Chondrocyte (in vitro differentiated cells): ENCODE measurements around the gene RHOXF2B. TPM values are rescaled to one million over a fixed set of nuclear protein-coding genes. Genes with fewer than 3 reads are reported as not detected.
"Not testable (repeated sequence)": the region's sequence is repeated elsewhere in the genome, so short reads cannot be mapped to it uniquely, and the experiment has no call there.

Source experiments
- DNase-seq: peaks from one replicate; pipeline ENCODE4 v3.0.0; 2021; ENCODE audit warnings: mixed read lengths, low spot score
- H3K27ac Mint-ChIP-seq: one replicate; pipeline ENCODE4 v1.8.0; 2021; ENCODE audit warnings: mild to moderate bottlenecking, moderate library complexity, mixed read lengths; ENCODE audit not compliant: unreplicated experiment
- H3K27me3 Mint-ChIP-seq: 2 replicates; pipeline ENCODE4 v1.8.0; 2021; ENCODE audit warnings: low read depth, mixed read lengths
- H3K36me3 Mint-ChIP-seq: 2 replicates; pipeline ENCODE4 v1.8.0; 2021; ENCODE audit warnings: low read depth, mixed read lengths
- H3K4me1 Mint-ChIP-seq: 2 replicates; pipeline ENCODE4 v1.8.0; 2021; ENCODE audit warnings: low read depth, mild to moderate bottlenecking, mixed read lengths
- H3K4me3 Mint-ChIP-seq: one replicate; pipeline ENCODE4 v1.8.0; 2021; ENCODE audit warnings: mild to moderate bottlenecking, moderate library complexity, mixed read lengths; ENCODE audit not compliant: unreplicated experiment
- H3K9me3 Mint-ChIP-seq: 2 replicates; pipeline ENCODE4 v1.8.0; 2021; ENCODE audit warnings: low read depth, mixed read lengths
- total RNA-seq: library from RNA; stranded (reverse); gene quantifications from 3 replicates; pipeline ENCODE4 v1.2.1, GENCODE V29; 2021
- TF ChIP-seq, protein P1 (sequence below): fragments of 200-600 bp; sonication (generic); IDR thresholded peaks from 2 replicates; pipeline ENCODE4 v1.5.0; 2021; ENCODE audit warnings: antibody characterized with exemption, mild to moderate bottlenecking, moderate library complexity

RHOXF2B gene
- total RNA-seq, 1 donor from 2014 or later = not detected

GRCh38 chrX:120090208-120090607 lies 12.7 kb upstream of the RHOXF2B start:
- TF ChIP-seq, protein P1, sequence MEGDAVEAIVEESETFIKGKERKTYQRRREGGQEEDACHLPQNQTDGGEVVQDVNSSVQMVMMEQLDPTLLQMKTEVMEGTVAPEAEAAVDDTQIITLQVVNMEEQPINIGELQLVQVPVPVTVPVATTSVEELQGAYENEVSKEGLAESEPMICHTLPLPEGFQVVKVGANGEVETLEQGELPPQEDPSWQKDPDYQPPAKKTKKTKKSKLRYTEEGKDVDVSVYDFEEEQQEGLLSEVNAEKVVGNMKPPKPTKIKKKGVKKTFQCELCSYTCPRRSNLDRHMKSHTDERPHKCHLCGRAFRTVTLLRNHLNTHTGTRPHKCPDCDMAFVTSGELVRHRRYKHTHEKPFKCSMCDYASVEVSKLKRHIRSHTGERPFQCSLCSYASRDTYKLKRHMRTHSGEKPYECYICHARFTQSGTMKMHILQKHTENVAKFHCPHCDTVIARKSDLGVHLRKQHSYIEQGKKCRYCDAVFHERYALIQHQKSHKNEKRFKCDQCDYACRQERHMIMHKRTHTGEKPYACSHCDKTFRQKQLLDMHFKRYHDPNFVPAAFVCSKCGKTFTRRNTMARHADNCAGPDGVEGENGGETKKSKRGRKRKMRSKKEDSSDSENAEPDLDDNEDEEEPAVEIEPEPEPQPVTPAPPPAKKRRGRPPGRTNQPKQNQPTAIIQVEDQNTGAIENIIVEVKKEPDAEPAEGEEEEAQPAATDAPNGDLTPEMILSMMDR = peak; percentile 17
- Mint-ChIP-seq H3K9me3 (peaks cover 2% of the 10 kb centered on the region), H3K27ac (no peak overlapping the region), H3K4me1 (no peaks in the 10 kb centered on the region), H3K36me3 (no peaks in the 10 kb centered on the region), H3K4me3 (no peak overlapping the region), H3K27me3 (peaks cover 15% of the 10 kb centered on the region)
- no peak for DNase-seq

DNA sequence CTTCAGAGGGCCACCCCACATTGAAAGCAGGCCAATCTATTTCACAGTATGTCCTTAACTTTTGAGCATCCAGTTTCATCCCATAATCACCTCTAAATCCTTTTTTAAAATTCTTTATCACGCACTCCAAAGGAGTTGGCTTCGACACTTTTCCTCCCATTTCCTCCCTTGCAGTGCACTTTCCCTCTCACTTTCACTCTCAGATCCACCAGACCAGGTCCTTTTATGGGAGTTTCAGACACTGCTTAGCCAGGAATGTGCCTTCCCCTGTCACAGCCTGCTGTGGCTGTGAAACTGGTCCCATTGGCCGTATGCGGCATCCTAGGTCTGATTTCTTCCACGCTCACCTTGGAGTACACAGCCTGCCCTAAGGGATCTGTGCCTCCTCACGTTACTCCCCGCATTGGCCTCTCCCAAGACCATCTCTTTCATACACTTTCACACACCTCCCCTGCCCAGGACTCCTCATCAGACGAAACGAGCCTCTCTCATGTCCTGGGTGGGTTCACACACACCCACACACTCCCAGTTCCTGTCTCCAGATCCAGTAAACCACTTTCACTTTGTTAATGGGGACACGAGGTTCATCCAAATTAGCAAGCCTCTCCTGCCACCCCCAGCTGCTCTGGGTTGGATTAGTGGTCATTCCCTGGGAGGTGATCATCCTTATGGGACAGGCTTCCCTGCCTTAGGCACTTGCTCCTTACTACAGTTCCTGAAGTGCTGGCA lies 10.0 kb upstream of the RHOXF2B start:
- Mint-ChIP-seq H3K36me3 (no peaks in the 10 kb centered on the region), H3K9me3 (no peaks in the 10 kb centered on the region), H3K27me3 (peaks cover 9% of the 10 kb centered on the region), H3K27ac (no peak overlapping the region), H3K4me1 (no peaks in the 10 kb centered on the region), H3K4me3 (no peak overlapping the region)
- no peak for DNase-seq
- TF ChIP-seq, protein P1 = no peak

DNA sequence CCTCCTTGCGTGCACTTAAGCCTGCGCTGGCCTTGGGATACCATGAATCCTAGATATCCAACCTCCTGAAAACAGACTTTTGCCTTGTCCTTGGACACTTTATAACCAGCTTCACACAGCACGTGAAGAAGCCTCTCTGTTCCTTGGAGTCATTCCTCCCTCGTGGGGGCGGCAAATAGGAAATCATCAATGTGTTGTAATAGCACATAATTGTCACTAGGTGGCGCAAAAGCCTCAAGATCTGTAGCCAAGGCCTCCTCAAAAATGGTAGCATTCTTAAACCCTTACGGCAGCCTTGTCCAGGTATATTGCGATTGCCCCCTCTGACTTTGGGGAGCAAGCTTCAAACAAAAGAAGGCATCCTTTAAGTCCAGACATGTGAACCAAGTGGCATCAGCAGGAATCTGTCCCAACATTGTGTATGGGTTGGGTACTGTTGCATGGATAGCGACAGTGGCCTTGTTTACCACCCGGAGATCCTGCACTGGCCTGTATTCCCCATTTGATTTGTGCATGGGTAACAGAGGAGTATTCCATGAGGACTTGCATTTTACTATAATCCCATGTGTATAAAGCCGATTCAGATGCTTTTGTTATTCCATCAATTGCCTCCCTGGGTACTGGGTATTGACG lies 8.2 kb upstream of the RHOXF2B start:
- H3K27ac Mint-ChIP-seq, H3K36me3 Mint-ChIP-seq, DNase-seq, H3K9me3 Mint-ChIP-seq, H3K4me3 Mint-ChIP-seq, H3K27me3 Mint-ChIP-seq, H3K4me1 Mint-ChIP-seq: not testable (repeated sequence)

DNA sequence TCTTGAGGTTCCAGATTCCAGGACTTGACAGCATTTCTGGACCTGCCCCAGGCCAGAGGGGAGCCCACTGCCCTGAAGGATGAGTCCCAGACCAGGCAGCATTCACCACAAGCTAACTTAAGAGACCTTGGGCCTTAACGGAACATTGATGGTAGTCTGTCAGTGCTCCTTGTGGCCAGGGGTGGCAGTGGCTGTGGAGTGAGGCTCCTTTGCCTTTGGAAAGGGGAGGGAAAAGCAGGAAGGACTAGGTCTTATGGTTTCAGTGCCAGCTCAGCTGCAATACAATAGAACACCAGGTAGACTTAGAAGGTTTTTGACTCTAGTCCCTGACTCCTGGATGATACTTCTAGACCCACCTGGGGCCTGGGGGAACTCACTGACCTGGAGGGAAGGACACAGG lies 11.3 kb downstream of the RHOXF2B start:
- H3K27ac Mint-ChIP-seq, H3K27me3 Mint-ChIP-seq, H3K4me1 Mint-ChIP-seq, H3K4me3 Mint-ChIP-seq, H3K9me3 Mint-ChIP-seq, H3K36me3 Mint-ChIP-seq: not testable (repeated sequence)
- peak; percentile 35 for DNase-seq

DNA sequence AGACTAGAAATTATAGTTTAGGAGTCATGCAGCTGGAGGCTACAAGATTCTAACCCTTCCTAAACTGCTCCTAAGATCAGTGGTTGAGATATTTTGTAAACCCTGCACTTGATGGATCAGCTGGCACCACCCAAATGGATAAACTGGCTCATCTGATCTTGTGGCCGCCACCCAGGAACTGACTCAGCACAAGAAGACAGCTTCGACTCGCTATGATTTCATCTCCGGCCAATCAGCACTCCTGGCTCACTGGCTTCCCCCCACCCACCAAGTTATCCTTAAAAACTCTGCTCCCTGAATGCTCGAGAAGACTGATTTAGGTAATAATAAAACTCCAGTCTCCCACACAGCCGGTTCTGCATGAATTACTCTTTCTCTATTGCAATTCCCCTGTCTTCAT lies 34.8 kb downstream of the RHOXF2B start:
- not testable (repeated sequence) for DNase-seq, H3K9me3 Mint-ChIP-seq, H3K4me1 Mint-ChIP-seq, H3K27me3 Mint-ChIP-seq, H3K4me3 Mint-ChIP-seq, H3K36me3 Mint-ChIP-seq, H3K27ac Mint-ChIP-seq

GRCh38 chrX:120042247-120042646 lies 35.2 kb downstream of the RHOXF2B start:
- not testable (repeated sequence) for DNase-seq, H3K27me3 Mint-ChIP-seq, H3K4me3 Mint-ChIP-seq, H3K9me3 Mint-ChIP-seq, H3K36me3 Mint-ChIP-seq, H3K27ac Mint-ChIP-seq, H3K4me1 Mint-ChIP-seq

GRCh38 chrX:120040176-120040575 lies 37.3 kb downstream of the RHOXF2B start:
- not testable (repeated sequence) for DNase-seq, H3K27me3 Mint-ChIP-seq, H3K4me3 Mint-ChIP-seq

GRCh38 chrX:120039087-120039733 lies 38.3 kb downstream of the RHOXF2B start:
- H3K4me1 Mint-ChIP-seq, H3K9me3 Mint-ChIP-seq, H3K4me3 Mint-ChIP-seq, H3K27me3 Mint-ChIP-seq, H3K27ac Mint-ChIP-seq, H3K36me3 Mint-ChIP-seq, DNase-seq: not testable (repeated sequence)

More at GRCh38 chrX:120040176-120040575, 37.3 kb downstream of the RHOXF2B start:
- not testable (repeated sequence) for H3K36me3 Mint-ChIP-seq, H3K4me1 Mint-ChIP-seq, H3K9me3 Mint-ChIP-seq, H3K27ac Mint-ChIP-seq
